Measurements from ENCODE around the gene FAM156A.
"Not testable (repeated sequence)": the region's sequence is repeated elsewhere in the genome, so short reads cannot be mapped to it uniquely, and the experiment has no call there.

DNA sequence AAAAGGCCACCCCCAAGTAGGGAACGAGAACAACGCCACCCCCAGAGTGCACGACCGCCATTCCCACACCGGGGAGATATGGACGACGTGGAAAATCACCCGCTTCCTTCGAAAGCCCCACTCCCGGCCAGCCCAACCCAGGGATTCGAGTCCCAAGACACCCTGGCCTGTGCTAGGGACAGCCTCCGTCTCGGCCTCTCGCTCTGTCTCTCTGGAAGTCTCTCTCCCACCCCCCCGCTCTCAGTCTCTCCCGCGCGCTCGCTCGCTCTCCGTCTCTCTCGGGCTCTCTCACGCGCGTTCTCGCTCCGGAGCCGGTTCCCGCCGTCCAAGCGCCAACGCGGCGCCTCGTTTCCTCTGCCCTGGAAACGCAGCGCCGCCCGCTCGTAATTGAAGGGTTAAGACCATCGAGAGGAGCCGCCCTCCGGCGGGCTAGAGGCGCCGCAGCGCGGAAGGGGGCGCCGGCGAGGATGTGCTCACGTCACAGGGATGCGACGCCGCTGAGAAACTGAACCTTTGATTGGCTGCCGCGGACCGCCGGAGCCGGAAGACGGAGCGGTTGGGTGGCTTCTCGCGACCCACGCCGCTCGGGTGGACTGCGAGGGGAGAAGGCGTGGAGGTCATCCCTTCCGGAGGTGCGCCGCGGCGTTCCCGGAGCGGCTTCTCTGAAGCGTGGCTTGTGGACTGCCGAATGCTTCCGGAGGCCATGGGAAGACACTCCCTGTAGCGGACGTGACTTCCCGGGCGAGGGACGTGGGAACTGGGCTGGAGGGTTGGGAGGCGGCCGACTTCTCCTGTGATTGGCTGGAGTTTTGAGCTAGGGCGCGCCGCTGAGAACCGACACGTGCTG lies at the start of gene FAM156A:
- not testable (repeated sequence) for TF ChIP-seq TAF1 (IDR thresholded peaks at IDR 0.05; ENCODE audit: low read depth, low read length); NRF1 (IDR thresholded peaks at IDR 0.05; ENCODE audit: low read depth, low read length); POLR2A (IDR thresholded peaks at IDR 0.05; ENCODE audit: control extremely low read depth in 1 of 2, low read depth in 2 of 2, low read length in 2 of 2); ZNF274 (IDR thresholded peaks at IDR 0.05; ENCODE audit: borderline replicate concordance, extremely low read depth, low read length); TEAD4 (IDR thresholded peaks at IDR 0.05; ENCODE audit: low read depth, low read length); CBX5 (IDR thresholded peaks at IDR 0.05; ENCODE audit: low read depth, low read length); HDAC2 (IDR thresholded peaks at IDR 0.05; ENCODE audit: borderline replicate concordance in 1 of 2, low read depth in 2 of 2, low read length in 2 of 2); JUND (IDR thresholded peaks at IDR 0.05; ENCODE audit: low read length)
- TF ChIP-seq, protein P1, sequence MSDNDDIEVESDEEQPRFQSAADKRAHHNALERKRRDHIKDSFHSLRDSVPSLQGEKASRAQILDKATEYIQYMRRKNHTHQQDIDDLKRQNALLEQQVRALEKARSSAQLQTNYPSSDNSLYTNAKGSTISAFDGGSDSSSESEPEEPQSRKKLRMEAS (IDR thresholded peaks at IDR 0.05) = not testable (repeated sequence)
- TF ChIP-seq, protein P2, sequence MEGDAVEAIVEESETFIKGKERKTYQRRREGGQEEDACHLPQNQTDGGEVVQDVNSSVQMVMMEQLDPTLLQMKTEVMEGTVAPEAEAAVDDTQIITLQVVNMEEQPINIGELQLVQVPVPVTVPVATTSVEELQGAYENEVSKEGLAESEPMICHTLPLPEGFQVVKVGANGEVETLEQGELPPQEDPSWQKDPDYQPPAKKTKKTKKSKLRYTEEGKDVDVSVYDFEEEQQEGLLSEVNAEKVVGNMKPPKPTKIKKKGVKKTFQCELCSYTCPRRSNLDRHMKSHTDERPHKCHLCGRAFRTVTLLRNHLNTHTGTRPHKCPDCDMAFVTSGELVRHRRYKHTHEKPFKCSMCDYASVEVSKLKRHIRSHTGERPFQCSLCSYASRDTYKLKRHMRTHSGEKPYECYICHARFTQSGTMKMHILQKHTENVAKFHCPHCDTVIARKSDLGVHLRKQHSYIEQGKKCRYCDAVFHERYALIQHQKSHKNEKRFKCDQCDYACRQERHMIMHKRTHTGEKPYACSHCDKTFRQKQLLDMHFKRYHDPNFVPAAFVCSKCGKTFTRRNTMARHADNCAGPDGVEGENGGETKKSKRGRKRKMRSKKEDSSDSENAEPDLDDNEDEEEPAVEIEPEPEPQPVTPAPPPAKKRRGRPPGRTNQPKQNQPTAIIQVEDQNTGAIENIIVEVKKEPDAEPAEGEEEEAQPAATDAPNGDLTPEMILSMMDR (IDR thresholded peaks at IDR 0.05; ENCODE audit: control extremely low read depth in 1 of 3, insufficient read depth in 1 of 3, low read depth in 1 of 3, low read length in 3 of 3) = not testable (repeated sequence)
